ENCODE results near the gene CMBL. TPM values are rescaled to one million over a fixed set of nuclear protein-coding genes. Genes with fewer than 3 reads are reported as not detected.

The CMBL gene
- total RNA-seq, 1 donor, result 8.2 TPM

- no peak overlapping the region for H3K4me3 ChIP-seq (ENCODE audit: low read depth, low read length)
- no peak for DNase-seq (ENCODE audit: low read depth)
- no peak for TF ChIP-seq CTCF (IDR thresholded peaks at IDR 0.05; ENCODE audit: insufficient read depth, low read depth, low read length)
Measured at GRCh38 chr5:10266839-10267238, 40.9 kb downstream of the CMBL start.

GRCh38 chr5:10266137-10266536 lies 41.6 kb downstream of the CMBL start:
- TF ChIP-seq CTCF (IDR thresholded peaks at IDR 0.05; ENCODE audit: insufficient read depth, low read depth, low read length), result no peak
- no peak for DNase-seq (ENCODE audit: low read depth)
- H3K4me3 ChIP-seq (ENCODE audit: low read depth, low read length), result no peak overlapping the region

GRCh38 chr5:10265245-10266109 lies 42.2 kb downstream of the CMBL start:
- no peak for TF ChIP-seq CTCF (IDR thresholded peaks at IDR 0.05; ENCODE audit: insufficient read depth, low read depth, low read length)
- DNase-seq (ENCODE audit: low read depth), result no peak
- no peak overlapping the region for H3K4me3 ChIP-seq (ENCODE audit: low read depth, low read length)

- TF ChIP-seq CTCF (IDR thresholded peaks at IDR 0.05; ENCODE audit: insufficient read depth, low read depth, low read length), result no peak
- DNase-seq (ENCODE audit: low read depth), result peak; percentile 83
- H3K4me3 ChIP-seq (ENCODE audit: low read depth, low read length), result no peak overlapping the region
Measured at GRCh38 chr5:10264604-10265003, 43.1 kb downstream of the CMBL start.

GRCh38 chr5:10262995-10263394 lies 44.7 kb downstream of the CMBL start:
- TF ChIP-seq CTCF (IDR thresholded peaks at IDR 0.05; ENCODE audit: insufficient read depth, low read depth, low read length), result no peak
- no peak overlapping the region for H3K4me3 ChIP-seq (ENCODE audit: low read depth, low read length)
- DNase-seq (ENCODE audit: low read depth), result no peak

GRCh38 chr5:10262121-10262774 lies 45.5 kb downstream of the CMBL start:
- H3K4me3 ChIP-seq (ENCODE audit: low read depth, low read length), result no peak overlapping the region
- no peak for DNase-seq (ENCODE audit: low read depth)
- TF ChIP-seq CTCF (IDR thresholded peaks at IDR 0.05; ENCODE audit: insufficient read depth, low read depth, low read length), result no peak
